Measurements from ENCODE around the gene C19orf38.

The C19orf38 gene

DNA sequence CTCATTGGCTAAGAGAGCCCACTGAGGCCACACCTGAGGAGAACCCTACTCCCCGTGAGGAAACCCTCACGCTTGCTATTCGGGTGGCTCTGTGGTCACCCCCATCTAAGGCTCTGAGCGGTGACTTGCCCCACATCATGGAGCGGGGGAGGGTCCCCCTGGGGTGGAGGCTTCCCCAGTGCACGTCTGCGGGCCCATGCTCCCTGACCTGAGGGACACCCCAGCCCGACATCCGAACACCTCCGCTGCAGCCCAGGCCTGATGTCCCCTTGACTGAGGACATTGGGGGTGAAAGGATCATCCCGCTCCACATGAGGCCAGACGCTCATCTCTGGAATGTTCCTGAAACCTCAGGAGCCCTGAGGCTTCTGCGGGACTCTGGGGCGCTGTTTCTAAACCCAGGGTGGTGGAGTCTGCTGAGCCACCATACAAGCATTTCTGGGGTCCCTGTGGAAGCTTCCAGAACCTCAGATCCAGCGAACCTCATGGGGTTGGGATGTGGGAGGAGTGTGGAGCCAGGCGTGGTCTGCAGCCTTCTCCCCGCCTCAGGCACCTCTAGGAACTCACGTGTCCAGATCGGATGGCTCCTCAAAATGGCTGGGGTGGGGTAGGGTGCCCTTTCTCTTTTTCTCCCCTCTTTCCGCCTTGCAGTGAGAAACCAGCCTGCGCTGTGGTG lies 32.1 kb upstream of the C19orf38 start:
- Histone ChIP-seq H3K4me2 (ENCODE audit: low read length) (no peak overlapping the region), H3K4me3 (ENCODE audit: low read length) (no peak overlapping the region), H3K79me2 (ENCODE audit: control insufficient read depth, low read length) (no peaks in the 10 kb centered on the region)

DNA sequence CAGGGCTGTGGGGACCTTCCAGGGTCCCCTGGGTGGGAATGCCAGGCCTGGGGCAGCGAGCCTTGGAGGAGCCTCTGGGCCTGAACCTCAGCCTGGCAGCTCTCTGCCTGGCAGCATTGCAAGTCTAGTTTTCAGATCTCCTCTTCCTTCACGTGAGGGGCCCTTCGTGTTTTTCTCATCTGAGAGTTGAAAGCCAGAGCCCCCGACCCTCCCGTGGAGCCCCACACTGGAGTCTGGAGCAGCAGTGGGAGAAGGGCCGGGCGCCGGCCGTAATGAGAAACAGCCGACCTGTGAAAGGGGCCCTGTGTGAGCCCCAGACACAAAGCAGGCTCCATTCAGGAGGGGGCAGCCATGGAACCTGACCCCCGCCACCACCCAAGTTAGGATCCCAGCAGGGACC lies 31.5 kb upstream of the C19orf38 start:
- H3K4me1 ChIP-seq (ENCODE audit: control insufficient read depth, low read length): no peaks in the 10 kb centered on the region
- peaks cover 20% of the 10 kb centered on the region for H3K36me3 ChIP-seq (ENCODE audit: control insufficient read depth, low read length)
- TF ChIP-seq, protein P1, sequence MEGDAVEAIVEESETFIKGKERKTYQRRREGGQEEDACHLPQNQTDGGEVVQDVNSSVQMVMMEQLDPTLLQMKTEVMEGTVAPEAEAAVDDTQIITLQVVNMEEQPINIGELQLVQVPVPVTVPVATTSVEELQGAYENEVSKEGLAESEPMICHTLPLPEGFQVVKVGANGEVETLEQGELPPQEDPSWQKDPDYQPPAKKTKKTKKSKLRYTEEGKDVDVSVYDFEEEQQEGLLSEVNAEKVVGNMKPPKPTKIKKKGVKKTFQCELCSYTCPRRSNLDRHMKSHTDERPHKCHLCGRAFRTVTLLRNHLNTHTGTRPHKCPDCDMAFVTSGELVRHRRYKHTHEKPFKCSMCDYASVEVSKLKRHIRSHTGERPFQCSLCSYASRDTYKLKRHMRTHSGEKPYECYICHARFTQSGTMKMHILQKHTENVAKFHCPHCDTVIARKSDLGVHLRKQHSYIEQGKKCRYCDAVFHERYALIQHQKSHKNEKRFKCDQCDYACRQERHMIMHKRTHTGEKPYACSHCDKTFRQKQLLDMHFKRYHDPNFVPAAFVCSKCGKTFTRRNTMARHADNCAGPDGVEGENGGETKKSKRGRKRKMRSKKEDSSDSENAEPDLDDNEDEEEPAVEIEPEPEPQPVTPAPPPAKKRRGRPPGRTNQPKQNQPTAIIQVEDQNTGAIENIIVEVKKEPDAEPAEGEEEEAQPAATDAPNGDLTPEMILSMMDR (IDR thresholded peaks at IDR 0.05; ENCODE audit: low read depth, low read length, poor library complexity, severe bottlenecking): no peak
- TF ChIP-seq EZH2phosphoT487 (IDR thresholded peaks at IDR 0.05; ENCODE audit: borderline replicate concordance, low read length): no peak
- no peaks in the 10 kb centered on the region for H3K27me3 ChIP-seq (ENCODE audit: control insufficient read depth, low read length)
- H3K79me2 ChIP-seq (ENCODE audit: control insufficient read depth, low read length): no peaks in the 10 kb centered on the region
- no peak overlapping the region for H3K4me3 ChIP-seq (ENCODE audit: low read length)
- no peaks in the 10 kb centered on the region for H4K20me1 ChIP-seq (ENCODE audit: control insufficient read depth, insufficient read depth, low read depth, low read length)
- H3K9me2 ChIP-seq (replicated peaks; ENCODE audit: control insufficient read depth, low read length): no peaks in the 10 kb centered on the region
- no peaks in the 10 kb centered on the region for H3K9me3 ChIP-seq (ENCODE audit: control insufficient read depth, insufficient read depth, low read length)
- H3K4me2 ChIP-seq (ENCODE audit: low read length): no peak overlapping the region
- no peak overlapping the region for H3K27ac ChIP-seq (ENCODE audit: low read depth, low read length)
- no peaks in the 10 kb centered on the region for H3F3A ChIP-seq (ENCODE audit: control insufficient read depth, insufficient read depth)

More for the DNA sequence above, 32.1 kb upstream of the C19orf38 start:
- no peak overlapping the region for H3K27ac ChIP-seq (ENCODE audit: low read depth, low read length)
- no peaks in the 10 kb centered on the region for H3K9me2 ChIP-seq (replicated peaks; ENCODE audit: control insufficient read depth, low read length)
- no peaks in the 10 kb centered on the region for H3K9me3 ChIP-seq (ENCODE audit: control insufficient read depth, insufficient read depth, low read length)
- no peaks in the 10 kb centered on the region for H3K4me1 ChIP-seq (ENCODE audit: control insufficient read depth, low read length)
- H3F3A ChIP-seq (ENCODE audit: control insufficient read depth, insufficient read depth): no peaks in the 10 kb centered on the region
- H3K36me3 ChIP-seq (ENCODE audit: control insufficient read depth, low read length): peaks cover 22% of the 10 kb centered on the region
- H4K20me1 ChIP-seq (ENCODE audit: control insufficient read depth, insufficient read depth, low read depth, low read length): no peaks in the 10 kb centered on the region
- TF ChIP-seq, protein P1 (IDR thresholded peaks at IDR 0.05; ENCODE audit: low read depth, low read length, poor library complexity, severe bottlenecking): no peak
- TF ChIP-seq EZH2phosphoT487 (IDR thresholded peaks at IDR 0.05; ENCODE audit: borderline replicate concordance, low read length): no peak
- H3K27me3 ChIP-seq (ENCODE audit: control insufficient read depth, low read length): no peaks in the 10 kb centered on the region

DNA sequence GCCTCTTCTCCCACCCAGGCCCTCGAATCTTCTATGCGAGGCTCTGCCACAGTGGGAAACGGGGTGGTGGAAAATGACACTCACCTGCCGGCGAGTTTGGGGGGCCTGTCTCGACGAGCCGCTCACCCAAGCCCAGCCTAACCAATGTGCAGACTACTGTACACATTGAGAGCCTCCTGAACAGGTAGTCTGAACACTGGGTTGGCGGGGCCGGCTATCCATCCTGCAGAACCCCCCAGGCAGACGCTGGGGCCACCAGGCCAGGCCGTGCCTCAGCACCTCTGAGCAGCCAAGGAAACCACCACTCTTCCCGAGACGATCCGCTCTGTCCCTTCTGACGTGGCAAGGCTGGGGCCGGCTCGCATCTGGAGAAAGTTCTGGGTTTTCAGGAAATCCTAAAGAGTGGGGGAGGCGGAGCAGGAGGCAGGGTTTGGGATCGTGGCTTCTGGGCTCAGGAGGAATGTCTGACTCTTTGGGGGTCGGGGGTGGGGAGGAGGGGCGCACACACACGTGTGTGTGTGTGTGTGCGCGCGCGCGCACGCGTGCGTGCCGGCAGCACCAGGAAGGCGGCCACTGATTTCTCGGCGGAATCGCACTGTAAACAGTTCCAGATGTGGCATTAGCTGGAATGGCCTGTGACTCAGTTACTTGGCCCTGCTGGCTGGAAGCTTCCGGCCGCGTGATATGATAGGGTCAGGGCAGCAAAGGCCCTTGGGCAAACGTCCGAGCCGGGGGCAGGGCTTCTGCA lies 30.8 kb upstream of the C19orf38 start:
- Histone ChIP-seq H3K36me3 (ENCODE audit: control insufficient read depth, low read length) (peaks cover 17% of the 10 kb centered on the region), H3K4me1 (ENCODE audit: control insufficient read depth, low read length) (no peaks in the 10 kb centered on the region), H3K4me3 (ENCODE audit: low read length) (no peak overlapping the region), H3K27me3 (ENCODE audit: control insufficient read depth, low read length) (no peaks in the 10 kb centered on the region), H3K4me2 (ENCODE audit: low read length) (no peak overlapping the region), H3K79me2 (ENCODE audit: control insufficient read depth, low read length) (no peaks in the 10 kb centered on the region), H3K9me3 (ENCODE audit: control insufficient read depth, insufficient read depth, low read length) (no peaks in the 10 kb centered on the region), H3F3A (ENCODE audit: control insufficient read depth, insufficient read depth) (no peaks in the 10 kb centered on the region), H4K20me1 (ENCODE audit: control insufficient read depth, insufficient read depth, low read depth, low read length) (no peaks in the 10 kb centered on the region), H3K9me2 (replicated peaks; ENCODE audit: control insufficient read depth, low read length) (no peaks in the 10 kb centered on the region), H3K27ac (ENCODE audit: low read depth, low read length) (no peak overlapping the region)
- no peak for TF ChIP-seq EZH2phosphoT487 (IDR thresholded peaks at IDR 0.05; ENCODE audit: borderline replicate concordance, low read length)
- TF ChIP-seq, protein P1 (IDR thresholded peaks at IDR 0.05; ENCODE audit: low read depth, low read length, poor library complexity, severe bottlenecking): no peak
